ENCODE results near the gene NGEF.

NGEF gene

GRCh38 chr2:233003658-233004555 lies 9.1 kb downstream of the NGEF start:
- no peak overlapping the region for H3K9ac ChIP-seq (ENCODE audit: low read depth, low read length)
- no peaks in the 10 kb centered on the region; the same call in 1 of the 2 replicates for H3K4me1 ChIP-seq (ENCODE audit: insufficient read depth, low read length)
- H3K9me3 ChIP-seq (ENCODE audit: control insufficient read depth, insufficient read depth, low read length): no peaks in the 10 kb centered on the region
- H3K36me3 ChIP-seq (ENCODE audit: insufficient read depth, low read length): no peaks in the 10 kb centered on the region

GRCh38 chr2:233002829-233003657 lies 10.0 kb downstream of the NGEF start:
- no peaks in the 10 kb centered on the region for H3K36me3 ChIP-seq (ENCODE audit: insufficient read depth, low read length)
- no peak overlapping the region for H3K9ac ChIP-seq (ENCODE audit: low read depth, low read length)
- H3K4me1 ChIP-seq (ENCODE audit: insufficient read depth, low read length): no peaks in the 10 kb centered on the region; the same call in 1 of the 2 replicates
- H3K9me3 ChIP-seq (ENCODE audit: control insufficient read depth, insufficient read depth, low read length): no peaks in the 10 kb centered on the region

GRCh38 chr2:233000886-233001750 lies 11.9 kb downstream of the NGEF start:
- H3K9me3 ChIP-seq (ENCODE audit: control insufficient read depth, insufficient read depth, low read length): no peaks in the 10 kb centered on the region
- no peak overlapping the region for H3K9ac ChIP-seq (ENCODE audit: low read depth, low read length)
- peaks cover under 1% of the 10 kb centered on the region; the same call in 1 of the 2 replicates for H3K4me1 ChIP-seq (ENCODE audit: insufficient read depth, low read length)
- no peaks in the 10 kb centered on the region for H3K36me3 ChIP-seq (ENCODE audit: insufficient read depth, low read length)

GRCh38 chr2:232999354-232999753 lies 13.7 kb downstream of the NGEF start:
- no peaks in the 10 kb centered on the region for H3K36me3 ChIP-seq (ENCODE audit: insufficient read depth, low read length)
- no peaks in the 10 kb centered on the region for H3K9me3 ChIP-seq (ENCODE audit: control insufficient read depth, insufficient read depth, low read length)

GRCh38 chr2:232998666-232998985 lies 14.4 kb downstream of the NGEF start:
- Histone ChIP-seq H3K36me3 (ENCODE audit: insufficient read depth, low read length) (no peaks in the 10 kb centered on the region), H3K4me1 (ENCODE audit: insufficient read depth, low read length) (peaks cover 3% of the 10 kb centered on the region; the same call in 1 of the 2 replicates), H3K9me3 (ENCODE audit: control insufficient read depth, insufficient read depth, low read length) (no peaks in the 10 kb centered on the region), H3K9ac (ENCODE audit: low read depth, low read length) (no peak overlapping the region)

More at GRCh38 chr2:232999354-232999753, 13.7 kb downstream of the NGEF start:
- H3K4me1 ChIP-seq (ENCODE audit: insufficient read depth, low read length): peaks cover 3% of the 10 kb centered on the region; the same call in 1 of the 2 replicates
- no peak overlapping the region for H3K9ac ChIP-seq (ENCODE audit: low read depth, low read length)

GRCh38 chr2:232997749-232998665 lies 15.0 kb downstream of the NGEF start:
- Histone ChIP-seq H3K4me1 (ENCODE audit: insufficient read depth, low read length) (peaks cover 3% of the 10 kb centered on the region; the same call in 1 of the 2 replicates), H3K9ac (ENCODE audit: low read depth, low read length) (no peak overlapping the region), H3K9me3 (ENCODE audit: control insufficient read depth, insufficient read depth, low read length) (no peaks in the 10 kb centered on the region)

GRCh38 chr2:232994446-232994845 lies 18.6 kb downstream of the NGEF start:
- H3K36me3 ChIP-seq (ENCODE audit: insufficient read depth, low read length): no peaks in the 10 kb centered on the region
- no peaks in the 10 kb centered on the region for H3K9me3 ChIP-seq (ENCODE audit: control insufficient read depth, insufficient read depth, low read length)
- no peak overlapping the region for H3K9ac ChIP-seq (ENCODE audit: low read depth, low read length)
- H3K4me1 ChIP-seq (ENCODE audit: insufficient read depth, low read length): peaks cover 3% of the 10 kb centered on the region; the same call in 1 of the 2 replicates

More at GRCh38 chr2:232997749-232998665, 15.0 kb downstream of the NGEF start:
- H3K36me3 ChIP-seq (ENCODE audit: insufficient read depth, low read length): no peaks in the 10 kb centered on the region

- H3K9ac ChIP-seq (ENCODE audit: low read depth, low read length): no peak overlapping the region
Observed at GRCh38 chr2:232993231-232993821, 19.7 kb downstream of the NGEF start.

GRCh38 chr2:232986155-232986554 lies 26.9 kb downstream of the NGEF start:
- H3K9me3 ChIP-seq (ENCODE audit: control insufficient read depth, insufficient read depth, low read length): peaks cover 6% of the 10 kb centered on the region
- peaks cover 16% of the 10 kb centered on the region; the same call in 1 of the 2 replicates for H3K4me1 ChIP-seq (ENCODE audit: insufficient read depth, low read length)
- H3K36me3 ChIP-seq (ENCODE audit: insufficient read depth, low read length): no peaks in the 10 kb centered on the region
- H3K9ac ChIP-seq (ENCODE audit: low read depth, low read length): no peak overlapping the region

More at GRCh38 chr2:232993231-232993821, 19.7 kb downstream of the NGEF start:
- Histone ChIP-seq H3K4me1 (ENCODE audit: insufficient read depth, low read length) (peaks cover 4% of the 10 kb centered on the region; the same call in 1 of the 2 replicates), H3K36me3 (ENCODE audit: insufficient read depth, low read length) (no peaks in the 10 kb centered on the region), H3K9me3 (ENCODE audit: control insufficient read depth, insufficient read depth, low read length) (no peaks in the 10 kb centered on the region)

GRCh38 chr2:232984451-232985207 lies 28.4 kb downstream of the NGEF start:
- no peak overlapping the region for H3K9ac ChIP-seq (ENCODE audit: low read depth, low read length)
- peaks cover 16% of the 10 kb centered on the region; the same call in 1 of the 2 replicates for H3K4me1 ChIP-seq (ENCODE audit: insufficient read depth, low read length)
- H3K9me3 ChIP-seq (ENCODE audit: control insufficient read depth, insufficient read depth, low read length): peaks cover 6% of the 10 kb centered on the region
- no peaks in the 10 kb centered on the region for H3K36me3 ChIP-seq (ENCODE audit: insufficient read depth, low read length)

GRCh38 chr2:232983669-232984140 lies 29.4 kb downstream of the NGEF start:
- H3K36me3 ChIP-seq (ENCODE audit: insufficient read depth, low read length): no peaks in the 10 kb centered on the region
- peaks cover 6% of the 10 kb centered on the region for H3K9me3 ChIP-seq (ENCODE audit: control insufficient read depth, insufficient read depth, low read length)
- H3K4me1 ChIP-seq (ENCODE audit: insufficient read depth, low read length): peaks cover 16% of the 10 kb centered on the region; the same call in 1 of the 2 replicates
- H3K9ac ChIP-seq (ENCODE audit: low read depth, low read length): no peak overlapping the region
